HepG2 (cell line): ENCODE results near the gene ZC3H8. TPM values are rescaled to one million over a fixed set of nuclear protein-coding genes. Genes with fewer than 3 reads are reported as not detected.

Source experiments
- AGO2 ChIP-seq: fragments of 200-400 bp; formaldehyde crosslinking; optimal IDR thresholded peaks from 2 replicates; pipeline ENCODE3; 2017; ENCODE audit warnings: mild to moderate bottlenecking, low read depth, low read length, moderate library complexity
- ARID3A ChIP-seq: IDR thresholded peaks from 2 replicates; pipeline ENCODE4 v1.6.1; 2012; ENCODE audit warnings: low read depth, low read length, improper control_type of control experiment
- CTCF ChIP-seq: sonication (generic); formaldehyde crosslinking; IDR thresholded peaks from 2 replicates; pipeline ENCODE4 v1.5.0; 2020; ENCODE audit warnings: mild to moderate bottlenecking, missing genetic modification reagents, moderate library complexity
- DMAP1 ChIP-seq: IDR thresholded peaks from 2 replicates; pipeline ENCODE4 v1.6.1; 2016
- MXI1 ChIP-seq: IDR thresholded peaks from 3 replicates; pipeline ENCODE4 v1.6.1; 2012; ENCODE audit warnings: low read depth, low read length, inconsistent platforms, borderline replicate concordance
- NAIF1 ChIP-seq: sonication (generic); formaldehyde crosslinking; IDR thresholded peaks from 2 replicates; pipeline ENCODE4 v1.5.0; 2020; ENCODE audit warnings: mild to moderate bottlenecking, missing genetic modification reagents, borderline replicate concordance
- THYN1 ChIP-seq: sonication (generic); formaldehyde crosslinking; IDR thresholded peaks from 2 replicates; pipeline ENCODE4 v1.8.1; 2023; ENCODE audit warnings: low read depth, mild to moderate bottlenecking, moderate library complexity, missing genetic modification reagents, borderline replicate concordance
- ZBTB44 ChIP-seq: sonication (generic); formaldehyde crosslinking; IDR thresholded peaks from 2 replicates; pipeline ENCODE4 v1.4.0; 2020; ENCODE audit warnings: missing genetic modification reagents
- ZBTB7B ChIP-seq: sonication (generic); formaldehyde crosslinking; IDR thresholded peaks from 2 replicates; pipeline ENCODE4 v1.4.0; 2020; ENCODE audit warnings: missing genetic modification reagents
- ZNF597 ChIP-seq: sonication (generic); formaldehyde crosslinking; IDR thresholded peaks from 2 replicates; pipeline ENCODE4 v1.5.0; 2020; ENCODE audit warnings: missing genetic modification reagents
- ZNF800 ChIP-seq: sonication (generic); formaldehyde crosslinking; IDR thresholded peaks from 2 replicates; pipeline ENCODE4 v1.4.0; 2020; ENCODE audit warnings: missing genetic modification reagents
- ZNF883 ChIP-seq: sonication (generic); formaldehyde crosslinking; IDR thresholded peaks from 2 replicates; pipeline ENCODE4 v1.5.1; 2020; ENCODE audit warnings: mild to moderate bottlenecking, missing genetic modification reagents; ENCODE audit errors: not compliant biosample characterization
- polyA plus RNA-seq, 8 experiments: library from polyadenylated mRNA; depleted of rRNA in 3 of 8; stranded (reverse) in 7 of 8; unstranded in 1 of 8; fragments of >200 nt; fragmentation: Illumina TruSeq in 4 of 8; extraction: Trizol in 4 of 8; gene quantifications; 2 replicates each; pipeline versions ENCODE4 v1.2.1 to v1.2.3, GENCODE V29; 2011 to 2016; ENCODE audit warnings: low read depth in 4 of 8, missing spikeins in 1 of 8, mixed read lengths in 1 of 8; ENCODE audit not compliant: insufficient read depth in 1 of 8
- total RNA-seq, 5 experiments: library from RNA; depleted of rRNA; stranded (reverse); fragments of >200 nt; fragmentation: Illumina TruSeq; extraction: Trizol; gene quantifications; 2 replicates each; pipeline ENCODE4 v1.2.3, GENCODE V29; 2016; ENCODE audit warnings: low read depth in 1 of 5

Gene ZC3H8
- total and polyA plus RNA-seq, 2 of the 13 experiments (the other 11 are each of a cell fraction or from before 2014, with no cell fraction given): 4.5 to 17.0 TPM

GRCh38 chr2:112175333-112175732 lies 79.5 kb downstream of the ZC3H8 start (continued):
- TF ChIP-seq ZBTB44 (CRISPR knock-in tag) (no peak), ZNF597 (CRISPR knock-in tag) (no peak), ARID3A (no peak), AGO2 (no peak), ZNF883 (CRISPR knock-in tag) (no peak), ZBTB7B (no peak), ZNF800 (CRISPR knock-in tag) (no peak), CTCF (no peak), DMAP1 (no peak), MXI1 (no peak), NAIF1 (CRISPR knock-in tag) (no peak), THYN1 (CRISPR knock-in tag) (no peak)
